ENCODE data around the gene GP2.

The GP2 gene

DNA sequence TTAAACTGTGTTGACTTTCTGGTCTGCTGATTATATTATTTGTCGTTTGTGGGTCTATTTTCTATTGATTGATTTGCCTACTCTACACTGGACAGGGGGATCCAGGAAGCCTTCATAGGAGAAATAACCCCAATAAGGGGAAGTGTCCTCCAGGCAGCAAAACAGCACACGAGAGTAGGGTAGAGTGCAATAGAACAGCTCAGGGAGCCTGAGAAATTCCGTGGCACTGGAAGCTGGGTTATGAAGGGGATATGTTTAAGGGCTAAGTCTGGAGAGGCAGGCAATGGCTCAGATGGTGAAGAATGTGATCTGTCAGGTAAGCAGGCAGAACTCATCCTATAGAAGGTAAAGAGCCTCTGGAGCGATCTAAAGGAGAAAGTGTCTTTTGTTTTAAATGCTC lies 20.9 kb downstream of the GP2 start:
- no peak for DNase-seq (ENCODE audit: low spot score)

GRCh38 chr16:20303012-20303411 lies 24.3 kb downstream of the GP2 start:
- DNase-seq (ENCODE audit: low spot score): no peak

DNA sequence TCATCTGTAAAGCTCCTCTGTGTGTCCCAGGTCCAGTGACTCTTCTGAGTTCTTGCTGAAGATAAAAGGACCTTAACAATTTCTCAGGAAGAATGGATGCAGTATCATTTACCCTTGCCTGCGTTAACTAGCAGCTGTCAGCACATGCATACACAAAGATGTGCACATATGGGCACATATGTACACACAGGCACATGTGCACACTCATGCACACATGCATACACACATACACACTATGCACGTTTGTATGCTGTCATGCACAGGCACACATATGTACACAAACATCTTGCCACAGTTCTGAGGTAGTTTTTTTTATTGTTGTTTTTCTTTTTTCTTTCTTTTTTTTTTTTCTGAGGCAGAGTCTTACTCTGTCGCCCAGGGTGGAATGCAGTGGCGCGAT lies 24.9 kb downstream of the GP2 start:
- DNase-seq (ENCODE audit: low spot score): no peak

GRCh38 chr16:20301840-20302239 lies 25.5 kb downstream of the GP2 start:
- no peak for DNase-seq (ENCODE audit: low spot score)

- peak; percentile 45 for DNase-seq (ENCODE audit: low spot score)
Measured at GRCh38 chr16:20300312-20301097, 26.8 kb downstream of the GP2 start.

- no peak for DNase-seq (ENCODE audit: low spot score)
Measured at GRCh38 chr16:20298452-20298851, 28.9 kb downstream of the GP2 start.

GRCh38 chr16:20291208-20292206 lies 35.8 kb downstream of the GP2 start:
- no peak for DNase-seq (ENCODE audit: low spot score)

DNA sequence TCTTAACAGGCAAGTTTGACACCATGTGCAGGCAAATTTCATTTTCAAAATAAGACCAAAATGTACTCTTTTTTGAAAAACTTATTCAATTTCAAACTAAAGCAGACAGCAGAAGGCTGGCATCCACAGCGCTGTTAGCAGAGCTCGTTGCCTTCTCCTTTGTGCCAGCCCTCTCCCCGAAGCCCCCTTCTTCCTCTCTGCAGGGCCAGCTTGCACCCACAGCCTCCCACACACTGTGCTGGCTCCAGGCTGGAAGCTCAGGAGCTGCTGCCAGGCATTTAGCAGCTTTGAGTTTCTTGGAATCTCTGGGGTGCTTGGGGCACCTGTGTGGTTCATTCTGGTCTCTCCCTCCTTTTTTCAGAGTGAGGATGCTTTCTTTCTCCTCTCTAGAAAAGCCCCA lies 37.7 kb downstream of the GP2 start:
- DNase-seq (ENCODE audit: low spot score): no peak

DNA sequence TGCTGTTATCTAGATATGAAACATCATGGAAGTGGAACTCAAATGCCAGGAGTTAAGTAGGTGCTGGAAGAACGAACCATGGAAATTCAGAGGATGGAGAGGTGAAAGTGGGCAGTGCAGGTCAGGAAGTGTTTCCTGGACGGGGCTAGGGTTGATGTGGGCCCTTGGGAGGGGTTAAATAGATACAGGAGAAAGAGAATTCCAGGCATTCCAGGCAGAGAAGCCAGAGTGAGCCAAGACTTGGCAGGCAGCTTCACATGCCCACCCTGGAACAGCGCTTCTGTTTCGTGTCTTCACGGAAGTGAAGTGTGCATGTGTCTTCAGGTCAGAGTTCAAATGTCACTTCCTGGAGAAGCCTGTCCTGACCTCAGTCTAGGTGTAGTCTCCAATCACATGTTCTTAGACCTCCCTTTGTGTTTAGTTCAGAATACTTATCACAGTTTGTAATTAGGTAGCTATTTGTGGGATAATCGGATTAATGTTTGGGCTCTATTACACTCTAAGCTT lies 41.3 kb downstream of the GP2 start:
- DNase-seq (ENCODE audit: low spot score): no peak

DNA sequence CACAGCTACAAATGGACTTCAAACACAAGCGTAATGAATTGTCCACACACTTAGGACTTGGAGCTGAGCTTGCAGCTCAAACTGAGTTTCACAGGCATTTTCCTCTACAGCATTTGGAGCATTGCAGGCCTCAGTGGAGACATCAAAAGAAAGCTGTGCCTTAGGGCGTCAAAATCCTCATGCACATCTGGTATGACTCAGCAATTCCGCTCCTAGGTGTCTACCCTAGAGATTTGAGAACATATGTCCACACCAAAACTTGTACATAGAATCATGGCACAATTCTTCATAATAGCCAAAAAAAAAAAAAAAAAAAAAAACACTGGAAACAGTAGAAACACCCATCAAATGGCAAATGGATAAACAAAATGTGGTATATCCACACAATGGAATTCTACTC lies 47.1 kb downstream of the GP2 start:
- no peak for DNase-seq (ENCODE audit: low spot score)

DNA sequence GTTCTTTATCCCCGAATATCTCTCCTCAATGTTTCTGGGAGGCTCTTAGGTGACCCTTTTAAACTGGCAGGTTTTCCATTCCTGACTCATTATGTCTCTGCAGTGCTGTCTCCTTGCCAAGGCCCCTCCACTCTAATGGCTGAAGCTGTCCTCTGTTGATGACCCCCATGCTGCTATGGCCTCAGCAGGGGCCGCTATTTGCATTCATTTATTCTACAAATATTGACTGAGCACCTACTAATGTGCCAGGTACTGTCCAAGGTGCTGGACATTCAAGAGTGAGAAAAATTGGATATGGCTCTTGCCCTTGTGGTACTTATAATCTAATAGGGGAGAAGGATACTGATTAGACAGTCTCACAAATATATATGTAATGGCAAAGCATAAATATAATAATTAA lies 55.4 kb downstream of the GP2 start:
- DNase-seq (ENCODE audit: low spot score): no peak

DNA sequence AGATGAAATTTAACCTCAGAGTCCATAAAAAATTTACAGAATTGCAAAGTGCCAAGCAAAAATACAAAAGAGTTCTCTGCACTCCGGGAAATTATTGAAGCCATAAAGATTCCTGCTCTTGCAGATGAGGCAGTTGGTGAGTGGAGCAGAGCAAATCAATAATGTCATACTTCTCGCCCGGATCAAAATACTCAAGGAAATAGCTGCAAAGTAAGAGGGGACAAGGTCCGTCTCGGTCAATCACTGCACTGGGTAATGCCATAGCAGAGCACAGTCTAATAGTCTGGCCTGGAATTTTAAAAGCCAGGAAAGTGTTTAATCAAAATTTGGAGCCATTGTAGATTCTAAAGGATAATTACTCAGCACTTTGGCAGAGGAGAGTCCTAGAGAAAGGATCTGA lies 58.9 kb downstream of the GP2 start:
- DNase-seq (ENCODE audit: low spot score): no peak

GRCh38 chr16:20265019-20265418 lies 62.3 kb downstream of the GP2 start:
- no peak for DNase-seq (ENCODE audit: low spot score)

DNA sequence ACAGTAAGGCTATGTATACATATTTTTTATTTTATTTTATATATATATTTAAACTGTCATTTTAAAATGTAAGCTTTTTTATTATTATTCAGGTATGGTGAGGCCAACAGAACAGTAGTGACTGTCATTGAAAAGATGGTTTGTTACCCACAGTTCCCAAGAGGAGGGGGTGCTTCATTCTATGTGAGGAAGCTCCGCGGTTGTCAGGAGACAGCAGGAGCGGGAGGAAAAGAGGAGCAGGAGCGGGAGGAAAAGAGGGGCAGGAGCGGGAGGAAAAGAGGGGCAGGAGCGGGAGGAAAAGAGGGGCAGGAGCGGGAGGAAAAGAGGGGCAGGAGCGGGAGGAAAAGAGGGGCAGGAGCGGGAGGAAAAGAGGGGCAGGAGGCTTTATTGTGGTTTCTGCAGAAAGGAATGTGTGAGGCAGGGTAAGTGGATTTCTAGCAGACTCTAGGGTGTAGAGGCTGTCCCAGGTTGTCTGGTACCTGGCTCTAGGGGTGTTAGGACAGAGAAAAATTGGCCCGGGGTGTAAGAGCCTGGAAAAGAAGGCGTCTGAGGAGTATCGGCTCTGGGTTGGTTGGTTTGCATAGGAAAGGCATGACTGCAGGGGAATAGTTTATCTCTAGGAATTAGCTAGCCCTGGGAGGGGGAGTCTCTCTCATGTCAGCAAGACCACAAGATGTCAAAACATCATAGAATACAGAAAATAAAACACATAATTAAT lies 64.0 kb downstream of the GP2 start:
- no peak for DNase-seq (ENCODE audit: low spot score)

DNA sequence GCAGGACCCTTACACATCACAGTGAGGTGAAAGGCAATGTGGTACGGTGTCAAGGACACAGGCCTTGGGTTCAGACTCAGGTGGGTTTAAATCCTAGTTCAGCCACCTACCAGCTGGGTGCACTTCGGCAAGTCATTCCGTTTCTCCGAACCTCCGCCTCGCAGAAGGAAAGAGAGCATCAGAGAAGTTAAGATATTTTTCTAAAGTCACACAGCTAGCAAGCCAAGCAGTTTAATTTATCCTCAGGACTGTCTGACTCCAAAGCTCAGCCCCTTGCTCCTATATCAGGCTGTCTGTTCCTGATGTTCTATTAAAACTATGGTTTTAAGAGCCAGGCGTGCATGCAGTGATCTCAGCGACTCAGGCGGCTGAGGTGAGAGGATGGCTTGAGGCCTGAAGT lies 65.1 kb downstream of the GP2 start:
- no peak for DNase-seq (ENCODE audit: low spot score)

DNA sequence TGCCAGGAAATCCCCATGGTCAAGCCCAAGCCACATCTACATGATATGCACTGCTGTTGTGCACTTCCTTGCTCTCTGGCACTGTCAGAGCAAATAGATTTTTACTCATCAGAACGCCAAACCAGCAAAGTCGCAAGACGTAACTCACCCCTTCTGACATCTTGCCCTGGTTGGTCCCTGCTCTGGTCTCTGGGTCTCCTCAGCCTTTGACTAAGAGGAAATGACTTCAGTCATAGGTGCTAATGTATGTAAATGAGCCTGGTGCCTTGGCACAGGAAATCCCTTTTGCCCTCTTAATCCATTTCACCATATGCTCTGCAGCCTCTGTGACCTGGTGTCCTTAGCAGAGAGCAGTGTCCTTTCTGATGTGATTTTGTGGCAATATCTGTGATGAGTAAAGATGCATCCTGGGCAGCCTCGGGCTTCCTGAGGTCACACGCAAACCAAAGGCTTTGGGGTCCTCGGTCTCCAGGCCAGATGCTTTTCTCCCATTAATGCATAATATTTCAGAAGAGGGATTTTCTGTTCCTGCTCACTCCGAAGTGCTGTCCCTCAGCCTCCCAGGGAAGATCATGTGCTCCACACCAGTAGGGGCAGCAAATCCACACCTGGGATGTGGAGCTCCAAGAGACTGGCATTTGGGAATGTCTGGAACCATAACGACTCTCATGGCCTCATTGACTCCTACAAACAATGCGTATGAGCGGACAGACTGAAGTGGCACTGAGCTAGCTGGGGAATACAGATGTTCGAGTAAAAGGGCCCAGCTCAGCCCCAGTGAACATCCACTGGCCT lies 66.9 kb downstream of the GP2 start:
- no peak for DNase-seq (ENCODE audit: low spot score)

Measured in HuH-7.5 (cell line).